ENCODE results near the gene TBC1D9. TPM values are rescaled to one million over a fixed set of nuclear protein-coding genes. Genes with fewer than 3 reads are reported as not detected.
A peak's percentile ranks its signal among the peaks of the same experiment; 100 is the strongest.

The TBC1D9 gene
- total and polyA plus RNA-seq, 2 of the 13 experiments (the other 11 are each of a cell fraction or from before 2014, with no cell fraction given) = 11.9 to 12.2 TPM

DNA sequence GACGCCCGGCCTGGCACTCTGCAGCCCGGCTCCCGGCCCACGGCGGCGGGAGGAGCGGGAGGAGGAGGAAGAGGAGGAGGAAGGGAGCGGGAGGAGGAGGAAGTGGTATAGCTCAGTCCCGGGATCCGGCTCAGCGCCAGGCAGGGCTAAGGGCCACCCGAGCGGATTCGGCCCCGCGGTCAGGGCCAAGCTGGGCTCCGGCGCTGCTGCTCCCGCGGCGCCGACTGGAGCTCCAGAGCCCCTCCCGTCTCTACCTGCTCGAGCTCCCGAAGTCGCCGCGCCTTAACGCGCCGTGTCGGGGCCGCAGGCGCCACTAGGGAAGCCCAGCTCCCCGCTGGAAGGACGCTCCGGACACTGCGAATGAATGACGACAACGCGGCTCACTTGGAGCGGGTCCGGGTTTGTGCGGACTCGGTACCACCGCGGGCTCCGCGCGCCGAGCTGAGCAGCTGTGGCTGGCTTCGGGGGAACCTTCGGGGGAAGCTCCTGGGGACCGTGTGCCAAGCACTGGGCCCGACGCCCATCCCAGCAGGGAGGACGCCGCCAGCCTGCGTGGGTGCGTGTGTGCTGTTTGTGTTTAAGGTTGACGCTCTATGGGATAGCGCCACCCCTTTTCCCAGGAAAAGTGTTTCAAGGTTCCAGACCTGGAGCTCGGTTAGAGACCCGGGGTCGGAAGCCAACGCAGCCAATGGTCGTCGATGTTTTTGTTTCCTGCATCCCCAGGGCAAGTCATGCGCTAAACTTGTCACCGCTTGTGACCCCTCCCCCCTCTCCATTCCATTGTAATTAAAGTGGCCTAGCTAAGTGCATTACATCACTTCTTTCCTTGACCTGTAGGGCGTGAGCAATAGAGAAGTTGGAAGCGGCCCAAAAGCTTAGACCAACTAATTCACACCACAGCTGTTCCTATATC is at the start of gene TBC1D9 (continued):
- TF ChIP-seq, protein P1, sequence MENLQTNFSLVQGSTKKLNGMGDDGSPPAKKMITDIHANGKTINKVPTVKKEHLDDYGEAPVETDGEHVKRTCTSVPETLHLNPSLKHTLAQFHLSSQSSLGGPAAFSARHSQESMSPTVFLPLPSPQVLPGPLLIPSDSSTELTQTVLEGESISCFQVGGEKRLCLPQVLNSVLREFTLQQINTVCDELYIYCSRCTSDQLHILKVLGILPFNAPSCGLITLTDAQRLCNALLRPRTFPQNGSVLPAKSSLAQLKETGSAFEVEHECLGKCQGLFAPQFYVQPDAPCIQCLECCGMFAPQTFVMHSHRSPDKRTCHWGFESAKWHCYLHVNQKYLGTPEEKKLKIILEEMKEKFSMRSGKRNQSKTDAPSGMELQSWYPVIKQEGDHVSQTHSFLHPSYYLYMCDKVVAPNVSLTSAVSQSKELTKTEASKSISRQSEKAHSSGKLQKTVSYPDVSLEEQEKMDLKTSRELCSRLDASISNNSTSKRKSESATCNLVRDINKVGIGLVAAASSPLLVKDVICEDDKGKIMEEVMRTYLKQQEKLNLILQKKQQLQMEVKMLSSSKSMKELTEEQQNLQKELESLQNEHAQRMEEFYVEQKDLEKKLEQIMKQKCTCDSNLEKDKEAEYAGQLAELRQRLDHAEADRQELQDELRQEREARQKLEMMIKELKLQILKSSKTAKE (CRISPR knock-in tag; IDR thresholded peaks at IDR 0.05; ENCODE audit: borderline replicate concordance) = 0 out of 2 replicates have a peak, but pooled peaks have one; percentile 42
- TF ChIP-seq, protein P2, sequence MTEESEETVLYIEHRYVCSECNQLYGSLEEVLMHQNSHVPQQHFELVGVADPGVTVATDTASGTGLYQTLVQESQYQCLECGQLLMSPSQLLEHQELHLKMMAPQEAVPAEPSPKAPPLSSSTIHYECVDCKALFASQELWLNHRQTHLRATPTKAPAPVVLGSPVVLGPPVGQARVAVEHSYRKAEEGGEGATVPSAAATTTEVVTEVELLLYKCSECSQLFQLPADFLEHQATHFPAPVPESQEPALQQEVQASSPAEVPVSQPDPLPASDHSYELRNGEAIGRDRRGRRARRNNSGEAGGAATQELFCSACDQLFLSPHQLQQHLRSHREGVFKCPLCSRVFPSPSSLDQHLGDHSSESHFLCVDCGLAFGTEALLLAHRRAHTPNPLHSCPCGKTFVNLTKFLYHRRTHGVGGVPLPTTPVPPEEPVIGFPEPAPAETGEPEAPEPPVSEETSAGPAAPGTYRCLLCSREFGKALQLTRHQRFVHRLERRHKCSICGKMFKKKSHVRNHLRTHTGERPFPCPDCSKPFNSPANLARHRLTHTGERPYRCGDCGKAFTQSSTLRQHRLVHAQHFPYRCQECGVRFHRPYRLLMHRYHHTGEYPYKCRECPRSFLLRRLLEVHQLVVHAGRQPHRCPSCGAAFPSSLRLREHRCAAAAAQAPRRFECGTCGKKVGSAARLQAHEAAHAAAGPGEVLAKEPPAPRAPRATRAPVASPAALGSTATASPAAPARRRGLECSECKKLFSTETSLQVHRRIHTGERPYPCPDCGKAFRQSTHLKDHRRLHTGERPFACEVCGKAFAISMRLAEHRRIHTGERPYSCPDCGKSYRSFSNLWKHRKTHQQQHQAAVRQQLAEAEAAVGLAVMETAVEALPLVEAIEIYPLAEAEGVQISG (CRISPR knock-in tag; IDR thresholded peaks at IDR 0.05) = peak; percentile 54
- TF ChIP-seq ZNF343 (CRISPR knock-in tag; IDR thresholded peaks at IDR 0.05) (peak; percentile 52; the same call in 1 of the 2 replicates), ATF7-NPFF (CRISPR knock-in tag; IDR thresholded peaks at IDR 0.05; ENCODE audit: low read depth) (peak; percentile 60), CEBPB (IDR thresholded peaks at IDR 0.05; ENCODE audit: borderline replicate concordance, low read depth, low read length) (peak; percentile 61; the same call in 1 of the 2 replicates), REPIN1 (CRISPR knock-in tag; IDR thresholded peaks at IDR 0.05; ENCODE audit: borderline replicate concordance, low read depth) (peak; percentile 62), CREM (IDR thresholded peaks at IDR 0.05) (0 out of 2 replicates have a peak, but pooled peaks have one; percentile 21), CREM (CRISPR knock-in tag; IDR thresholded peaks at IDR 0.05) (no peak), ZNF256 (CRISPR knock-in tag; conservative IDR thresholded peaks at IDR 0.05) (peak; percentile 79; the same call in 1 of the 2 replicates), RORA (CRISPR knock-in tag; IDR thresholded peaks at IDR 0.05) (no peak)
- TF ChIP-seq, protein P3, sequence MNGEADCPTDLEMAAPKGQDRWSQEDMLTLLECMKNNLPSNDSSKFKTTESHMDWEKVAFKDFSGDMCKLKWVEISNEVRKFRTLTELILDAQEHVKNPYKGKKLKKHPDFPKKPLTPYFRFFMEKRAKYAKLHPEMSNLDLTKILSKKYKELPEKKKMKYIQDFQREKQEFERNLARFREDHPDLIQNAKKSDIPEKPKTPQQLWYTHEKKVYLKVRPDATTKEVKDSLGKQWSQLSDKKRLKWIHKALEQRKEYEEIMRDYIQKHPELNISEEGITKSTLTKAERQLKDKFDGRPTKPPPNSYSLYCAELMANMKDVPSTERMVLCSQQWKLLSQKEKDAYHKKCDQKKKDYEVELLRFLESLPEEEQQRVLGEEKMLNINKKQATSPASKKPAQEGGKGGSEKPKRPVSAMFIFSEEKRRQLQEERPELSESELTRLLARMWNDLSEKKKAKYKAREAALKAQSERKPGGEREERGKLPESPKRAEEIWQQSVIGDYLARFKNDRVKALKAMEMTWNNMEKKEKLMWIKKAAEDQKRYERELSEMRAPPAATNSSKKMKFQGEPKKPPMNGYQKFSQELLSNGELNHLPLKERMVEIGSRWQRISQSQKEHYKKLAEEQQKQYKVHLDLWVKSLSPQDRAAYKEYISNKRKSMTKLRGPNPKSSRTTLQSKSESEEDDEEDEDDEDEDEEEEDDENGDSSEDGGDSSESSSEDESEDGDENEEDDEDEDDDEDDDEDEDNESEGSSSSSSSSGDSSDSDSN (CRISPR knock-in tag; IDR thresholded peaks at IDR 0.05) = peak; percentile 94
- TF ChIP-seq, protein P4, sequence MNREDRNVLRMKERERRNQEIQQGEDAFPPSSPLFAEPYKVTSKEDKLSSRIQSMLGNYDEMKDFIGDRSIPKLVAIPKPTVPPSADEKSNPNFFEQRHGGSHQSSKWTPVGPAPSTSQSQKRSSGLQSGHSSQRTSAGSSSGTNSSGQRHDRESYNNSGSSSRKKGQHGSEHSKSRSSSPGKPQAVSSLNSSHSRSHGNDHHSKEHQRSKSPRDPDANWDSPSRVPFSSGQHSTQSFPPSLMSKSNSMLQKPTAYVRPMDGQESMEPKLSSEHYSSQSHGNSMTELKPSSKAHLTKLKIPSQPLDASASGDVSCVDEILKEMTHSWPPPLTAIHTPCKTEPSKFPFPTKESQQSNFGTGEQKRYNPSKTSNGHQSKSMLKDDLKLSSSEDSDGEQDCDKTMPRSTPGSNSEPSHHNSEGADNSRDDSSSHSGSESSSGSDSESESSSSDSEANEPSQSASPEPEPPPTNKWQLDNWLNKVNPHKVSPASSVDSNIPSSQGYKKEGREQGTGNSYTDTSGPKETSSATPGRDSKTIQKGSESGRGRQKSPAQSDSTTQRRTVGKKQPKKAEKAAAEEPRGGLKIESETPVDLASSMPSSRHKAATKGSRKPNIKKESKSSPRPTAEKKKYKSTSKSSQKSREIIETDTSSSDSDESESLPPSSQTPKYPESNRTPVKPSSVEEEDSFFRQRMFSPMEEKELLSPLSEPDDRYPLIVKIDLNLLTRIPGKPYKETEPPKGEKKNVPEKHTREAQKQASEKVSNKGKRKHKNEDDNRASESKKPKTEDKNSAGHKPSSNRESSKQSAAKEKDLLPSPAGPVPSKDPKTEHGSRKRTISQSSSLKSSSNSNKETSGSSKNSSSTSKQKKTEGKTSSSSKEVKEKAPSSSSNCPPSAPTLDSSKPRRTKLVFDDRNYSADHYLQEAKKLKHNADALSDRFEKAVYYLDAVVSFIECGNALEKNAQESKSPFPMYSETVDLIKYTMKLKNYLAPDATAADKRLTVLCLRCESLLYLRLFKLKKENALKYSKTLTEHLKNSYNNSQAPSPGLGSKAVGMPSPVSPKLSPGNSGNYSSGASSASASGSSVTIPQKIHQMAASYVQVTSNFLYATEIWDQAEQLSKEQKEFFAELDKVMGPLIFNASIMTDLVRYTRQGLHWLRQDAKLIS (CRISPR knock-in tag; IDR thresholded peaks at IDR 0.05) = no peak
- TF ChIP-seq, protein P5, sequence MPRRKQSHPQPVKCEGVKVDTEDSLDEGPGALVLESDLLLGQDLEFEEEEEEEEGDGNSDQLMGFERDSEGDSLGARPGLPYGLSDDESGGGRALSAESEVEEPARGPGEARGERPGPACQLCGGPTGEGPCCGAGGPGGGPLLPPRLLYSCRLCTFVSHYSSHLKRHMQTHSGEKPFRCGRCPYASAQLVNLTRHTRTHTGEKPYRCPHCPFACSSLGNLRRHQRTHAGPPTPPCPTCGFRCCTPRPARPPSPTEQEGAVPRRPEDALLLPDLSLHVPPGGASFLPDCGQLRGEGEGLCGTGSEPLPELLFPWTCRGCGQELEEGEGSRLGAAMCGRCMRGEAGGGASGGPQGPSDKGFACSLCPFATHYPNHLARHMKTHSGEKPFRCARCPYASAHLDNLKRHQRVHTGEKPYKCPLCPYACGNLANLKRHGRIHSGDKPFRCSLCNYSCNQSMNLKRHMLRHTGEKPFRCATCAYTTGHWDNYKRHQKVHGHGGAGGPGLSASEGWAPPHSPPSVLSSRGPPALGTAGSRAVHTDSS (CRISPR knock-in tag; conservative IDR thresholded peaks at IDR 0.05) = no peak

Data from HepG2 (cell line).